ENCODE data around the gene KRTAP1-5. TPM values are rescaled to one million over a fixed set of nuclear protein-coding genes. Genes with fewer than 3 reads are reported as not detected.
"Not testable (repeated sequence)": the region's sequence is repeated elsewhere in the genome, so short reads cannot be mapped to it uniquely, and the experiment has no call there.

KRTAP1-5 gene
- total RNA-seq, 1 donor from 2014 or later = not detected

DNA sequence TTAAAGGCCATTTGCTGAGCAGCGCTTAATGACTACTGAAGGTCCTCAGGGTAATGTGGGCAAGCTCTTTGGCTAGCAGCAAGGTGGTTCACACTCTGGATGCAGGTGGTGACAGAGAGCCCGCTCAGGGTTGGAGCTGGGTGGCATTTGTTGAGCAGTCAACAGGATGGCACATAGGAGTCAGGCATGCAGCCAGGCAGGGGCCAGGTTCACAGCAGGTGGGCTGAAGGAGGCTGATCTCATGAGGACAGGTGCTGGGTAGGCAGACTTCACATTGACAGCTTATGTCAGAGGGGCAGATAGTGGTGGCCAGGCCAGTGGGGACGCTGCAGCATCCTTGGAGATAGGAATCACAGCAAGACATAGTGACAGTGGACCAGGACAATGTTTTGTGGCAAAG is 22.6 kb downstream of the KRTAP1-5 start:
- intact Hi-C loops (cut with micrococcal nuclease) = no loop called here

- intact Hi-C loops (cut with micrococcal nuclease) = no loop called here
Observed at GRCh38 chr17:41003926-41004325, 23.1 kb downstream of the KRTAP1-5 start.

- intact Hi-C loops (cut with micrococcal nuclease) = no loop called here
Observed at GRCh38 chr17:41002814-41003213, 24.2 kb downstream of the KRTAP1-5 start.

- intact Hi-C loops (cut with micrococcal nuclease) = no loop called here
Observed at GRCh38 chr17:41001795-41002194, 25.2 kb downstream of the KRTAP1-5 start.

- intact Hi-C loops (cut with micrococcal nuclease) = not testable (repeated sequence)
Observed at GRCh38 chr17:40999563-40999962, 27.4 kb downstream of the KRTAP1-5 start, which contains the start of gene KRTAP3-2. Gene KRTAP3-2 (minus strand): TSS chr17:40999906. CDS start chr17:40999853, 53 bp downstream.

- intact Hi-C loops (cut with micrococcal nuclease) = no loop called here
Observed at GRCh38 chr17:40997361-40997760, 29.6 kb downstream of the KRTAP1-5 start.

GRCh38 chr17:40996829-40997228 is 30.2 kb downstream of the KRTAP1-5 start:
- intact Hi-C loops (cut with micrococcal nuclease) = no loop called here

- intact Hi-C loops (cut with micrococcal nuclease) = no loop called here
Observed at GRCh38 chr17:40995116-40995515, 31.9 kb downstream of the KRTAP1-5 start.

DNA sequence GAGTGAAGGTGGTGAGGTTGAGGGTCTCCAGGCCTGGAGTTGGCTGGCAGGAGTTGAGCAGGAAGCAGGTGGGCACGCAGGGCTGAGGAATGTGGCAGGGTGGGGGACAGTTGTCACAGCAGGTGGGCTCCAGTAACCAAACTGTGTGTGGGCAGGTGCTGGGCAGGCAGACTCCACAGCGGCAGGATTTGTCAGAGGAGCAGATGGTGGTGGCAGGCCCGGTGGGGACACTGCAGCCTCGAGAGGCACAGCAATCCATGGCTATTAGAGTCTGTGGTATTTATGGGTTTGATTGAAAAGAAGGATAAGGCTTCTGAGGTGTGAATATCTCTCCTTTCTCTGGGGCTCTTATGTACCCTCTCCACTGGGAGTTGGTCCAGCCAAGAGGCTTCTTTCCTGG is 33.2 kb downstream of the KRTAP1-5 start, which contains the start of gene KRTAP3-3:
KRTAP3-3 (minus strand) TSS at position 326 of the 400 bp plus-strand sequence; CDS start at position 259, 67 bp downstream.
- intact Hi-C loops (cut with micrococcal nuclease) = no loop called here

DNA sequence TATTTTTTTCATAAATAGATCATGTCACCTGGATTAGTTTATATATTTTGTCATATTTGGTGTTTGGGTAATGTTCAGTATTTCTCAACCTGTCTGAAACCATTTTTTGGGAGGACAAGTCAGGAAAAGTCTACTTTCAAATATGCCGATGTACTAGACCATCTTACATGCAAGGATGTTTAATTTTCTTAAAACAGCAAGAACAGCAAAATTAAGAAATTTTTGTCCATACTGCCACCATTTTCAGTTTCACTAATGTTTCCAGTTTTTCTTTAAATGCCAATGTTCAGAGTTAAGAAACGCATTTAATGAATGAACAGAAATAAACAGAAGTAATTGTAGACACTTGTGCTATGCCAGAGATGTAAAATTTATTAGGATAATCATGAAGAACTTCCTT is 33.9 kb downstream of the KRTAP1-5 start:
- intact Hi-C loops (cut with micrococcal nuclease) = no loop called here

DNA sequence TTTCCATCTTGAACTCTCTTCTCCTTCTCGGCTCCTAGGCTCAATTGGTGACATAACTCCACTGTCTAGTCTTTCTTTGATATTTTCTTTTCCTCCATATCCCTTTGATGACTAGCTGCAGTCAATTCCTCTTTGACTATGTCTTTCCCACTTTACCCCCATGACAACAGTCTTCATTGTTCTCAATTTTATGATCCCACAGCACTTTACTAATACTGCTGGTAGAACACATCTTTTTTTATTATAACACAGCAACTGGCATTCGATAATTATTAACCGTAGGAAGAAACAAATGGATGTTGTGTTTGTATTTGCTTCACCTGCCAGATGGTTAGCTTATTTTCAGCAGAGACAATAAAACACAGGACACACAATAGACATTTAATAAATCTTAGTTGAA is 34.3 kb downstream of the KRTAP1-5 start:
- intact Hi-C loops (cut with micrococcal nuclease) = no loop called here

DNA sequence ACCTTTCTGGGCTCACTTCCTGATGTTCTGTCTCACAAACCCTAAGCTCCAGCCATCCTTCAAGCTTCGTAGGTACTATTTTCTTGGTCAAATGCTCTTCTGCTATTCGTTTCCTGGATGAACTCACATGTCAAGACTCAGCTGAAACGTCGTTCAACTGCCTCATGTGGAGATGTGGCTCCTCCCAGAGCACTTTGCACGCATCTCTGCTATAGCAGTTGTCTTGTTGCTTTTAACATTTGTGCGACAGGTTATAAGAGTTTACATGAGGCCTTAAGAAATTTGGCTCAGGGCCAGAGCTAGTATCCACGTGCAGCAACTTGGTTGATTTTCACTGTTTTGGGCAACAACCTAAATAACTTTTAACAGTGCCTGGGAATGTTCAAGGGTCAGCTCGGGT is 40.1 kb downstream of the KRTAP1-5 start:
- intact Hi-C loops (cut with micrococcal nuclease) = no loop called here

- intact Hi-C loops (cut with micrococcal nuclease) = no loop called here
Observed at GRCh38 chr17:40984226-40984625, 42.8 kb downstream of the KRTAP1-5 start, which contains the start of gene KRT40. Gene KRT40 (minus strand): TSS chr17:40984326. CDS start chr17:40984273, 53 bp downstream.

GRCh38 chr17:40981115-40981514 is 45.9 kb downstream of the KRTAP1-5 start:
- intact Hi-C loops (cut with micrococcal nuclease) = no loop called here

DNA sequence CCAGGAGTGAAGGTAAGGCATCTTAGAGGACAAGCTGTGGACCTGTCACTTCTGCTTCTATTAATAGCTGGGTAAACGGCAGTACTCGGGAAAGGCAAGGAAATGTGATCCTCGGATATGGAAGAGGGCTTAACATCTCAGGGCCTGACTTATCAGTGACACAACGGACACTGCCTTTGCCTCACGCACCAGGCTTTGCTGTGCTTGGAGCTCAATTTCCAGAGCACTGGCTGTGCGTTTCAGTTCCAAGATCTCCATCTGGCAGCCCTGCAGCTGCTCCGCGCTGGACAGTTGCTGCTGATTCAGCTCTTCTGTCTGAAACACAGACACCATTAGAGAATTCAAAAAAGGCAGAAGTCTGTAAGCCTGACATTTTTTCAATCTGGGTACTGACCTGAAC is 46.4 kb downstream of the KRTAP1-5 start:
- intact Hi-C loops (cut with micrococcal nuclease) = no loop called here

- intact Hi-C loops (cut with micrococcal nuclease) = no loop called here
Observed at GRCh38 chr17:40980117-40980516, 46.9 kb downstream of the KRTAP1-5 start.

DNA sequence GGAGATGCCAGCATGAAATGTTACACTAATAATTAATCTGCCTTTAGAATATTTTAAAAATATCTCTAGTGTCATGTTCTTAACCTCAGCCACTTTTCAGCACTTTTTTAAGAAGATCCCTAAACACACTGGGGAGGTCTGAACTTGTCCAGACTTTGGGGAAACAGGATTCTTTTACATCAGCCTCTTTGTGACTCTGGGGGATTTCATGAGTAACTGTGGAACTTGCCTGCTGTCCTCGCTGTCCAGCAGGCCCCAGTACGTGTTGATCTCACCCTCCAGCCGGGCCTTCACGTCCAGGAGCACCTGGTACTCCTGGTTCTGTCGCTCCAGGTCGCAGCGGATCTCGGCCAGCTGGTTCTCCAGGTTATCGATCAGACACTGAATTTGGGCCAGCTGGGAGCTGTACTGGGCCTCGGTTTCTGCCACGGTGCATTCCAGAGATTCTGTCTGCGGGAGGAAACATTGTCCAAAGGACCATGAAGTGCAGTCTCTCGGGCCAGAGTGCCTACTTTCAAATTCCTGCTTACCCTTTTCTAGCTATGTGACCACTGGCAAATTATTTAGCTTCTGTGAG is 48.3 kb downstream of the KRTAP1-5 start:
- intact Hi-C loops (cut with micrococcal nuclease) = no loop called here

Other genes starting within 250 kb of the KRTAP1-5 start
- gene KRT27, start 244.7 kb downstream of the KRTAP1-5 start, total RNA-seq = not detected in 2 replicates
- not detected in 2 replicates for gene KRT28, start 227.2 kb downstream of the KRTAP1-5 start, total RNA-seq
- gene KRT10, start 204.6 kb downstream of the KRTAP1-5 start, total RNA-seq = 21.0 and 25.6 TPM in 2 replicates
- not detected in 2 replicates for gene KRT12, start 160.0 kb downstream of the KRTAP1-5 start, total RNA-seq
- not detected in 2 replicates for gene KRT20, start 142.0 kb downstream of the KRTAP1-5 start, total RNA-seq
- gene KRT23, start 89.6 kb downstream of the KRTAP1-5 start, total RNA-seq = not detected in 2 replicates
- not detected in 2 replicates for gene KRT39, start 60.3 kb downstream of the KRTAP1-5 start, total RNA-seq
- gene KRT40, start 42.9 kb downstream of the KRTAP1-5 start, total RNA-seq = not detected in 2 replicates
- not detected in 2 replicates for gene KRTAP3-3, start 33.0 kb downstream of the KRTAP1-5 start, total RNA-seq
- not detected in 2 replicates for gene KRTAP3-2, start 27.3 kb downstream of the KRTAP1-5 start, total RNA-seq
- not detected in 2 replicates for gene KRTAP3-1, start 18.1 kb downstream of the KRTAP1-5 start, total RNA-seq
- gene KRTAP1-4, start 3.0 kb upstream of the KRTAP1-5 start, total RNA-seq = not detected in 2 replicates
- not detected in 2 replicates for gene KRTAP1-3, start 7.7 kb upstream of the KRTAP1-5 start, total RNA-seq
- not detected in 2 replicates for gene KRTAP1-1, start 14.2 kb upstream of the KRTAP1-5 start, total RNA-seq
- gene KRTAP2-1, start 20.1 kb upstream of the KRTAP1-5 start, total RNA-seq = not detected in 2 replicates
- not detected in 2 replicates for gene KRTAP2-2, start 28.0 kb upstream of the KRTAP1-5 start, total RNA-seq
- not detected in 2 replicates for gene KRTAP2-3, start 32.9 kb upstream of the KRTAP1-5 start, total RNA-seq
- gene KRTAP2-4, start 38.7 kb upstream of the KRTAP1-5 start, total RNA-seq = not detected in 2 replicates
- not detected in 2 replicates for gene KRTAP4-7, start 56.9 kb upstream of the KRTAP1-5 start, total RNA-seq
- not detected in 2 replicates for gene KRTAP4-8, start 70.9 kb upstream of the KRTAP1-5 start, total RNA-seq
- gene KRTAP4-16, start 75.0 kb upstream of the KRTAP1-5 start, total RNA-seq = not detected in 2 replicates
- not detected in 2 replicates for gene KRTAP4-9, start 78.2 kb upstream of the KRTAP1-5 start, total RNA-seq
- not detected in 2 replicates for gene KRTAP4-11, start 91.2 kb upstream of the KRTAP1-5 start, total RNA-seq
- gene KRTAP4-12, start 97.0 kb upstream of the KRTAP1-5 start, total RNA-seq = not detected in 2 replicates
- gene KRTAP4-6, start 113.3 kb upstream of the KRTAP1-5 start, total RNA-seq = not detected in 2 replicates
- not detected in 2 replicates for gene KRTAP4-5, start 122.6 kb upstream of the KRTAP1-5 start, total RNA-seq
- not detected in 2 replicates for gene KRTAP4-4, start 133.5 kb upstream of the KRTAP1-5 start, total RNA-seq
- gene KRTAP4-3, start 141.0 kb upstream of the KRTAP1-5 start, total RNA-seq = not detected in 2 replicates
- gene KRTAP4-2, start 151.0 kb upstream of the KRTAP1-5 start, total RNA-seq = not detected in 2 replicates
- not detected in 2 replicates for gene KRTAP4-1, start 157.7 kb upstream of the KRTAP1-5 start, total RNA-seq
- not detected in 2 replicates for gene KRTAP9-1, start 162.7 kb upstream of the KRTAP1-5 start, total RNA-seq
- gene KRTAP9-2, start 199.4 kb upstream of the KRTAP1-5 start, total RNA-seq = not detected in 2 replicates
- gene KRTAP9-3, start 205.2 kb upstream of the KRTAP1-5 start, total RNA-seq = not detected in 2 replicates
- gene KRTAP9-8, start 210.8 kb upstream of the KRTAP1-5 start, total RNA-seq = not detected in 2 replicates
- not detected in 2 replicates for gene KRTAP9-4, start 222.5 kb upstream of the KRTAP1-5 start, total RNA-seq
- gene KRTAP9-9, start 228.2 kb upstream of the KRTAP1-5 start, total RNA-seq = not detected in 2 replicates
- not detected in 2 replicates for gene KRTAP9-6, start 238.2 kb upstream of the KRTAP1-5 start, total RNA-seq
- gene KRTAP9-7, start 248.5 kb upstream of the KRTAP1-5 start, total RNA-seq = not detected in 2 replicates